Gastrocnemius medialis (tissue), 4 donors: Measurements from ENCODE around the gene TMEM14A. TPM values are rescaled to one million over a fixed set of nuclear protein-coding genes. Genes with fewer than 3 reads are reported as not detected.
"Not testable (repeated sequence)": the region's sequence is repeated elsewhere in the genome, so short reads cannot be mapped to it uniquely, and the experiment has no call there.

Source experiments
- ATAC-seq, 2 donors: fragments of 150-250 bp; one replicate each; pipeline ENCODE4 v1.9.1; 2016
- DNase-seq, 2 donors: peaks; one replicate each; pipeline ENCODE4 v3.0.0-alpha.2; 2019
- H3K27ac ChIP-seq, 4 donors: fragments of 200-600 bp; sonication (generic); 1 replicate in 1 of 4; 2 replicates in 3 of 4; pipeline ENCODE4 v1.5.1; 2016 to 2018; ENCODE audit warnings: mild to moderate bottlenecking in 2 of 4, moderate library complexity in 1 of 4
- H3K27me3 ChIP-seq, 3 donors: fragments of 200-600 bp; sonication (generic) in 2 of 3; 1 replicate in 1 of 3; 2 replicates in 2 of 3; pipeline versions ENCODE4 v1.5.1 to v1.6.0; 2016 to 2019; ENCODE audit warnings: mild to moderate bottlenecking in 1 of 3, moderate library complexity in 1 of 3
- H3K36me3 ChIP-seq, 2 donors: fragments of 200-600 bp; sonication (generic) in 1 of 2; one replicate each; pipeline ENCODE4 v1.5.1; 2017 to 2018
- H3K4me1 ChIP-seq, 2 donors: fragments of 200-600 bp; sonication (generic) in 1 of 2; one replicate each; pipeline ENCODE4 v1.5.1; 2016 to 2017; ENCODE audit warnings: mild to moderate bottlenecking in 2 of 2
- H3K4me3 ChIP-seq, 4 donors: fragments of 200-600 bp; sonication (generic) in 3 of 4; 1 replicate in 1 of 4; 2 replicates in 3 of 4; pipeline ENCODE4 v1.5.1; 2016 to 2019; ENCODE audit warnings: mild to moderate bottlenecking in 2 of 4
- H3K9me3 ChIP-seq, 3 donors: fragments of 200-600 bp; sonication (generic) in 2 of 3; 1 replicate in 1 of 3; 2 replicates in 2 of 3; pipeline ENCODE4 v1.5.1; 2016 to 2019
- CTCF ChIP-seq, 5 experiments: fragments of 450-650 bp in 3 of 5; fragments of 200-600 bp in 2 of 5; sonication (generic) in 2 of 5; IDR thresholded peaks in 4 of 5; conservative IDR thresholded peaks in 1 of 5; 1 replicate in 4 of 5; 2 replicates in 1 of 5; pipeline ENCODE4 v1.5.1; 2016 to 2019; ENCODE audit warnings: antibody characterized with exemption in 5 of 5, mild to moderate bottlenecking in 3 of 5, moderate library complexity in 3 of 5
- POLR2A ChIP-seq, 2 donors: fragments of 450-650 bp; IDR thresholded peaks; one replicate each; pipeline ENCODE4 v1.6.1; 2017; ENCODE audit warnings: antibody characterized with exemption in 2 of 2, mild to moderate bottlenecking in 2 of 2, moderate library complexity in 2 of 2
- in situ Hi-C, 4 donors: fragments of 200-750 bp; cut with MboI; loops; one replicate each; pipeline versions ENCODE4 v1.15.0 to v1.8.0; 2017; ENCODE audit warnings: low sequenced_read_pairs in 4 of 4
- intact Hi-C: fragments of 100-400 bp; cut with DNase I; formaldehyde crosslinking; loops from one replicate; pipeline ENCODE4 v1.15.1; 2023; ENCODE audit warnings: low total_unique reads
- total RNA-seq, 4 donors: library from RNA; depleted of rRNA; stranded (reverse); fragments of >200 nt; gene quantifications; one replicate each; pipeline versions ENCODE4 v1.1.0 to v1.2.3, GENCODE V29; 2016

The TMEM14A gene
- total RNA-seq, 4 donors from 2014 or later: 0.75 to 1.8 (median 1.4) TPM; not detected in 1

GRCh38 chr6:52675372-52675771, 4.5 kb downstream of the TMEM14A start:
- no peak for DNase-seq
- ATAC-seq: no peak
- H3K27me3 ChIP-seq: no peaks in the 10 kb centered on the region
- H3K36me3 ChIP-seq: no peaks in the 10 kb centered on the region
- H3K9me3 ChIP-seq: no peaks in the 10 kb centered on the region
- H3K4me1 ChIP-seq: no peaks in the 10 kb centered on the region
- in situ Hi-C loops: no loop called here
- intact Hi-C loops: no loop called here
- no peak overlapping the region for H3K4me3 ChIP-seq
- TF ChIP-seq CTCF (IDR thresholded peaks at IDR 0.05 in 4 of 5, conservative IDR thresholded peaks at IDR 0.05 in 1 of 5) (no peak), POLR2A (IDR thresholded peaks at IDR 0.05) (no peak)
- no peak overlapping the region for H3K27ac ChIP-seq

- H3K4me1 ChIP-seq, H3K4me3 ChIP-seq, in situ Hi-C loops, DNase-seq, intact Hi-C loops, H3K27me3 ChIP-seq, H3K36me3 ChIP-seq, H3K9me3 ChIP-seq, H3K27ac ChIP-seq, ATAC-seq: not testable (repeated sequence)
Measured at GRCh38 chr6:52676631-52677030, 5.7 kb downstream of the TMEM14A start.

- TF ChIP-seq CTCF (IDR thresholded peaks at IDR 0.05 in 4 of 5, conservative IDR thresholded peaks at IDR 0.05 in 1 of 5) (no peak), POLR2A (IDR thresholded peaks at IDR 0.05) (no peak)
- no peak overlapping the region for H3K4me3 ChIP-seq
- no peaks in the 10 kb centered on the region for H3K36me3 ChIP-seq
- ATAC-seq: no peak
- H3K9me3 ChIP-seq: no peaks in the 10 kb centered on the region
- in situ Hi-C loops (no loop called here), intact Hi-C loops (no loop called here)
- no peak for DNase-seq
- no peaks in the 10 kb centered on the region for H3K4me1 ChIP-seq
- H3K27ac ChIP-seq: no peak overlapping the region
- no peaks in the 10 kb centered on the region for H3K27me3 ChIP-seq
Measured at GRCh38 chr6:52681416-52681815, 10.5 kb downstream of the TMEM14A start.

DNA sequence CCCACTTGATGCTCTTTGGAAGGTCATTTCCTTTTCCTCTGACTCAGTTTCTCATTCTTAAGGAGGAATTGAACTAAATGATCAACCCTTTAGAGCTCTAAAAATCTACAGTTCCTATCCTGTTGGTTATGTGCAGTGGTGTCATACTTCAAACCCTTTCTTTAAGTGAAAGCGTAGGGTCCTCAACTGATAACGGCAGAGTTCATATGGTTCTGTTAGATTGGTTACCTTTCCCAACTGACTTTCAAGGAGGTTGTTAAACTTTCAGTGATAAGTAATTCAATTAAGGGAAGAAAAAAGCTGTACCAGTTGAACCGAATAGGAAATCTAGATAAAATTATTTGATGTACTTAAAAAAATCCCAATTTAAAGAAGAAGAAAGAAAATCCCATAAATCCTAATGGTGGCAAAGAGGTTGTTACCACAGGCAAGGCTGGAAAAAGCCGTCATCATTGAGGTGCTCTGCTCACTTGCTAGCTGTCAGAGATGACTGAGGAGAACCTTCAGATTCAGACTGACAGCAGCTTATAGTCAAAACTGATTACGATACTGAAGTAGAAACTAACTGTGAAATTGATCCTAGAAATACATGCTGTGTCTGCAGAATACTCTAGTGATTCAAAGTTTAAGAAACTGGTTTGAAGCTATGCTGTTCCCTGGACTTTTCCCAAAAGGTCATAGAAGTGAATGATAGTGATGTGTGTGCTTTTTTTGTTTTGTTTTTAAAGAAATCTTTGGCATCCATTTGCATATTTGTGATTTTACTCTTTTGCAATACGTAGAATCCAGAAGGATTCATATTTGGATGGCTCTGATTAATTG, 16.2 kb downstream of the TMEM14A start:
- Histone ChIP-seq H3K27me3 (no peaks in the 10 kb centered on the region), H3K4me1 (no peaks in the 10 kb centered on the region), H3K27ac (no peak overlapping the region), H3K36me3 (no peaks in the 10 kb centered on the region), H3K9me3 (no peaks in the 10 kb centered on the region), H3K4me3 (no peak overlapping the region)
- no peak for DNase-seq
- in situ Hi-C loops (no loop called here), intact Hi-C loops (no loop called here)
- TF ChIP-seq CTCF (IDR thresholded peaks at IDR 0.05 in 4 of 5, conservative IDR thresholded peaks at IDR 0.05 in 1 of 5) (no peak), POLR2A (IDR thresholded peaks at IDR 0.05) (no peak)
- ATAC-seq: no peak

- no peaks in the 10 kb centered on the region for H3K36me3 ChIP-seq
- H3K4me3 ChIP-seq: no peak overlapping the region
- H3K27ac ChIP-seq: no peak overlapping the region
- no peak for DNase-seq
- intact Hi-C loops (no loop called here), in situ Hi-C loops (no loop called here)
- no peaks in the 10 kb centered on the region for H3K9me3 ChIP-seq
- no peaks in the 10 kb centered on the region for H3K4me1 ChIP-seq
- no peak for ATAC-seq
- no peaks in the 10 kb centered on the region for H3K27me3 ChIP-seq
- TF ChIP-seq CTCF (IDR thresholded peaks at IDR 0.05 in 4 of 5, conservative IDR thresholded peaks at IDR 0.05 in 1 of 5): no peak
- TF ChIP-seq POLR2A (IDR thresholded peaks at IDR 0.05): no peak
Measured at GRCh38 chr6:52689857-52690256, 18.9 kb downstream of the TMEM14A start.
